GM18502 (cell line): ENCODE measurements around the gene CERCAM.
A peak's percentile ranks its signal among the peaks of the same experiment; 100 is the strongest.
"Not testable (repeated sequence)": the region's sequence is repeated elsewhere in the genome, so short reads cannot be mapped to it uniquely, and the experiment has no call there.

Experiments used
- ATAC-seq: cut with Tn5 transposase; IDR thresholded peaks from one replicate; pipeline ENCODE4 v1.9.1; 2021; ENCODE audit warnings: mild to moderate bottlenecking; ENCODE audit not compliant: unreplicated experiment, poor library complexity

Gene CERCAM

DNA sequence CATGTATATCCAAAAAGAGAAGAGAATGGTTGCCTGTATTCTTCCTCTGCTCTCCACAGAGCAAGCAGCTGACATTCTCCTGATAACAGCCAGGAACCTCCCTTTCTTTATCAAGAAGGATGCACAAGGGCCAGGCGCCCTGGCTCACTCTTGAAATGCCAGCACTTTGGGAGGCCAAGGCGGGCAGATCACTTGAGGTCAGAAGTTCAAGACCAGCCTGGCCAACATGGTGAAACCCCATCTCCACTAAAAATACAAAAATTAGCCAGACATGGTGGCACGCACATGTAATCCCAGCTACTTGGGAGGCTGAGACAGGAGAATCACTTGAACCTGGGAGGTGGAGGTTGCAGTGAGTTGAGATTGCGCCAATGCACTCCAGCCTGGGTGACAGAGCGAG is 25.8 kb downstream of the CERCAM start:
- ATAC-seq: not testable (repeated sequence)

DNA sequence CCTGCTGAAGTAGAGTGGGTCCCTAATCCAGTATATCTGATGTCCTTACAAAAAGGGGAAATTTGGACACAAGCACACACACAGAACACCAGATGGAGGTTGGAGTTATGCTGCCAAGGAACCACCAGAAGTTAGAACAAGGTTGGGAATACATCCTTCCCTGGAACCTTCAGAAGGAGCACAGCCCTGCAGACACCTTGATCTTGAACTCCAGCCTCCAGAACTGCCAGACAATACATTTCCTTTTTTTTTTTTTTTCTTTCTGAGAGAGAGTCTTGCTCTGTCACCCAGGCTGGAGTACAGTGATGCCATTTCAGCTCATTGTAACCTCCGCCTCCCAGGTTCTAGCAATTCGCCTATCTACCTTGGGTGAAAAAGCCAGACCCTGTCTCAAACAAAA is 28.1 kb downstream of the CERCAM start:
- no peak for ATAC-seq

DNA sequence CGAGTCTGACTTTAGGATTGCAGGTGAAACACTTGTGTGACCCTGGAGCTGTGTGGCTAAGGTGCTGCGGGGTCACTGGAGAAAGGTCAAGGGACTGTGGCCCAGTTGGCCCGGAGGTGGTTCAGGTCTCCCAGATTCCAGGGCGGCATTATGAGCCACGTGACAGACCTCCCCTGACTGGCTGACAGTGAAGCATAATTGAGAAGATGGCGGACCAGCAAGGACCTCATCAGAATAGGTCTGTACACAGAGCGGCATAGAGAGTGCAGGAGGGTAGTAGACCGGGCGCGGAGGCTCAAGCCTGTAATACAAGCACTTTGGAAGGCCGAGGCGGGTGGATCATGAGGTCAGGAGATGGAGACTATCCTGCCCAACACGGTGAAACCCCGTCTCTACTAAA is 34.3 kb downstream of the CERCAM start:
- ATAC-seq: no peak

DNA sequence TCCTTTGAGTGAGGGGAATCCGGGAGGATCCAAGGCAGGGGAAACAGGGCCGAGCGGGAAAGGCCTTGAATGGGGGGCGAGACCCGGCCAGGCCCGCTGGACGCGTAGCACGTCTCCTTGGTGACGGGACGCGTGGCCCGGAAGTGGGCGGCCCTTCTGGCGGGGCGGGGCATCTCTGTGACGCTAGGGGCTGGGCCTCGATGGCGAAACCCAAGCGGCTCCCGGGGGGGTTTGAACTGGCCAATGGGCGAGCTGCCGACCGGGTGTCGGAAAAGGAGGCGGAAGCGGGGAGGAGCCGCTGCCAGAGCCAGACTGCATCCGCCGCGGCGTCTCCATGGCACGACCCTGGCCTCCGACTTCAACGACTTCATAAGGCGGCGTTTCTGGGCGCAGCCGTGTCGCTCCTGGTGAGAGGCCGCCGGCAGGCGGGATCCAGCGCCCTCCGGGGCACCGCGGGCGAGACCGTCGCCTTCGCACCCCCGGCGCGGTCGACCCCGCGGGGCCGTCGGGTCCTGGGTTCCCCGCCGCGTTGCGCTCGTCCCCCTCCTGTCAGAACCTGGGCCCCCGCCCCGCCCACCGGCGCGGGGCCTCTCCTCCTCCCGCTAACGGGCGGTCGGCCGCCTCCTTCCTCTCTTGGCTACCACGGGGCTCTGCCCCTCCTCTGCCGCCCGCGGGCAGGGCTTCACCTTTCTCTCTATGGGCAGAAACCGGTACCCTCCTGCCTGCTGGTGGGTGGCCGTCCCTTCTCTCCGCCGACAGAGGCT is 35.4 kb downstream of the CERCAM start, which contains the start of gene ODF2:
Gene ODF2, plus strand, starts transcription at position 158 of the 764 bp plus-strand sequence. Its CDS starts 86 bp downstream, at position 244.
- peak; percentile 81 for ATAC-seq

DNA sequence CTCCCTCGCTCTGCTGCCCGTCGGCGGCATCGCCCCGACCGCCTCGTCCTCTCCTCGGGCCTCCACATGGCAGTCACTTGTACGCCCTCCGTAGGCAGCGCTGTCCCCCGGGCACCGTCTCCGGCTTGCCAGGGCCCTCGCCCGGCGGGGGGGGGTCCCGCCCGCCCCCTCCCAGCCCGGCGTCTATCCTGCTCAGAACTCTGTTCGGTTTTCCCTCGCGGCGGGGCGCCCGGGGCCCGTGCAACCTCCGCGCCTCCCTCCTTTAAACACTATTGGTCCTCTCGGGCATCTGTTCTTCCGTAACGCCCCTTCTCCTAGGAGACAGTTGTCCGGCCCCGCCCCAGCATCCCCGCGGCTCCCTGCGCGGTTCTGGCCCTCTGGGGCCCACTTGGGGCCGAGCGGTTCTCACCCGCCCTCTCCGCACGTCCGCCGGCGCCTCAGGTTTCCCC is 36.0 kb downstream of the CERCAM start:
- ATAC-seq: peak; percentile 55

DNA sequence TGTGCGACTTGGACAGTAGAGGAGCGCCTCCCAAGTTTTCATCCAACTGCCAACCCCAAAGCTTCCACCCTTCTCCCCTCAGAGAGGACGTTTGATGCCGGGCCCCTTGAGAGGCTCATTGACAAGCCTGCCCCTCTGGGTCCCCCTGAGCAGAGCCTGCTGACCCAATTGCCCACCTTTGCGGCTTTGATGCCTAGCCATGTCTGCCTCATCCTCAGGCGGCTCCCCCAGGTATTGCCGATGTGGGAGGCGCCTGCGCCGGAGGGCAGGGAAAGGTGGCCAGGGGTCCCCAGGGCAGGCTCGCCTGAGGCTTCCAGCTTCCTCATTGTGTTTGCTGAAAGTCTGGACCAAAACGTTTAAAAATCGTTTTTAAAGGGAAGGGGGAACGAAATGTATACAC is 36.5 kb downstream of the CERCAM start:
- no peak for ATAC-seq

DNA sequence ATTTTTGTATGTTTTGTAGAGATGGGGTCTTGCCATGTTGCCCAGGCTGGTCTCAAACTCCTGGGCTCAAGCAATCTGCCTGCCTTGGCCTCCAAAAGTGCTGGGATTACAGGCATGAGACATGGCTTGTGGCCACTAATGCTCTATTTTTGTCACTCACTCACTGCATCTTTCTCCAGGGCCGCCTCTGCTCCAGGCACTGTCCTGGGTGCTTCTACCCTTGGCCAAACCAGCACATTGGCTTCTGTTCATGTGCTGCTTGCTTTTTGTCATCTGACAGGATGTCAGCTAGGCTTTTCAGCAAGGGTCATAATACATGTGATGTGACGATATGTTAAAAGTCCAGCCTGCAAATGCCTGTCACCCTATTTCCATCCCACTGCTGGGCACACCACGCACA is 38.4 kb downstream of the CERCAM start:
- ATAC-seq: no peak

DNA sequence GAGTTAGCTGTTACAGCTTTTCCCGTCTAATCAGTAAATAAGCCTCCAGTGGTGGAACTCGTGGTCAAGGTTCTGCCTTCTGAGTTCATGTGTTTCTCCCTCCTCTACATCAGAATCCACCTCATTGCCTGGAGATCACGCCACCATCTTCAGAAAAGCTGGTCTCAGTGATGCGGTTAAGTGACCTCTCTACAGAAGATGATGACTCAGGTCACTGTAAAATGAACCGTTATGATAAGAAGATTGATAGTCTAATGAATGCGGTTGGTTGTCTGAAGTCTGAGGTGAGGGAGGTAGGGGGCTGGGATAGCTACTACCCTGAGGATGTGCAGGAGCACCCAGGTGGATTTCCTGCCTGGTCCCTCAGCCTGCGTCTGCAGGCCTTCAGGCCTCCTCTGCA is 48.4 kb downstream of the CERCAM start:
- no peak for ATAC-seq

DNA sequence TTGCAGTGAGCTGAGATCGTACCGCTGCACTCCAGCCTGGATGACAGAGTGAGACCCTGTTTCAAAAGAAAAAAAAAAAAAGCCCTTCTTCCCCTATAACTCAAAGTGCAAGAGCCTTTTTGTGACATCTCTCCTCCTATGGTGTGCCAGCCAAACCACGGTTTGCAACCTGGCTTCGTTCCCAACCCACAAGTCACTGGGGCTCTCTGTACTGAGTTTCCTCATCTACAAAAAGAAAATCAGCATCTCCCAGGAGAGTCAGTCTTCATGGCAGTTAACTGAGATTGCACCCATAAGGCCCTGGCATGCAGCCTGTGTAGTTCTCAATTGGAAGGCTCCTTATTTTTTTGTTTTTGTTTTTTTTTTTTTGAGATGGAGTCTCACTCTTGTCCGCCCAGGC is 49.9 kb downstream of the CERCAM start:
- ATAC-seq: no peak

DNA sequence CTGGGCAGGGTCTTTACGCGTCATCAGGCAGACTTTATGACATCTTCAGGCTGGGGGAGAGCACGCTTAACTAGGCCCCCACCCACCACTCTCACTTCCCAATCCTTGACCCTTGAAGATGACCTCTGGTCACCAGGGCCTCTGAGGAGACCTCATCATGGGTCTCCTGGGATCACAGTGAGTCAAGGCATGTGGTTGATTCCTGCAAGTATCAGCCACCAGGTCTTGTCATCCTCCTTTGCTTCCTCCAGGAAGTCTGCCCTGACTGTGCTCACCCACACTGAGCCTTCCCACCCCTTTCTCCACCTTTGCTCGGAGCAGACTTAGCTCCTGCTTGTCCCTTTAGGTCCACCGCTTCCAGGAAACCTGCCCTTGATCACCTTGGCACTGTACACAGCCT is 52.4 kb downstream of the CERCAM start:
- ATAC-seq: no peak

DNA sequence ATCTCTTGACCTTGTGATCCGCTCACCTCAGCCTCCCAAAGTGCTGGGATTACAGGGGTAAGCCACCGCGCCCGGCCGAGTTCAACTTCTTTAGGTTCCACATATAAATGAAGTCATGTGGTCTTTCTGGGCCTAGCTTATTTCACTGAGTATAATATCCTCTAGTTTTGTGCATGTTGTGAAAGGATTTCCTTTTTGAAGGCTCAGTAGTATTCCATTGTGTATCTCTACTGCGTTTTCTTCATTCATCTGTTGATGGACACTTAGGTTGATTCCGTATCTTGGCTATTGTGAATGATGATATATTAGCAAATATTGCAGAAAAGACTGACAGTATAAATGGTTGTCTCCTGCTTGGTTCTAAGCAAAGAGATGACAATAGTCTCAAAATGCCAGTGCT is 55.2 kb downstream of the CERCAM start:
- no peak for ATAC-seq

DNA sequence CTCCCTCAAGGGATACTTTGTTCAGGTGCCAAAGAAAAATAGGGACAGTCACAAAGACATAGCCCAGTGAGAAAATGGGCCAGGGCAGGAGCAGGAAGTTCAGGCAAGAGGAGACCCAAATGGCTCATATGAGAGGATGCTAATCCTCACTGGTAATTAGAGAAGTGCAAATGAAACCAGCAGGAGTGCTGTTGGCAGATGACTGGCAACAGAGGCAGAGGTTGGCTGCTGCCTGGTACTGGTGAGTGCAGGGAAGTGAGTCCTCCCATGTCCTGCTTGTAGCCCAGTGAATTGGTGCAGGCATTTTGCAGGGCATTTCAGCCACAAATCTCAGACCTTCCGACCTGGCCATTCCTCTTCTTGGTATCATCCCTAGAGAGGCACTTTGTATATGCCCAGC is 58.6 kb downstream of the CERCAM start:
- ATAC-seq: no peak

DNA sequence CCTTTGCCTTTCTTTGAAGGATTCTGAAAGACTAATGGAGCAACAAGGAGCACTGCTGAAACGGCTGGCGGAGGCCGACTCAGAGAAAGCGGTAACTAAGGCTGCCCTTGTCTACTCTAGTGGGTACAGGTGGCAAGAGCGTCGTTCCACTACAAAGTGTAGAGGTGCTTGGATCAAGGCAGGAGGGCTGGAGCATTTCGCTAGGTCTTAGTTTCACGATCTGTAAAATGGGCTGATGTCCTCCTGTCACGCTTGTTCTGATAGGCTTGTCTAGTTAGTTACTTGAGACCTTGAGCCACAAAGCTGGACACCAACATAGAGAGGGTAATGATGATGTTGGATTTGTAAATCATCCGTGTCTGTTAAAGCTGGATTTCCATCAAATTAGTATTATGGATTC is 60.9 kb downstream of the CERCAM start:
- no peak for ATAC-seq

DNA sequence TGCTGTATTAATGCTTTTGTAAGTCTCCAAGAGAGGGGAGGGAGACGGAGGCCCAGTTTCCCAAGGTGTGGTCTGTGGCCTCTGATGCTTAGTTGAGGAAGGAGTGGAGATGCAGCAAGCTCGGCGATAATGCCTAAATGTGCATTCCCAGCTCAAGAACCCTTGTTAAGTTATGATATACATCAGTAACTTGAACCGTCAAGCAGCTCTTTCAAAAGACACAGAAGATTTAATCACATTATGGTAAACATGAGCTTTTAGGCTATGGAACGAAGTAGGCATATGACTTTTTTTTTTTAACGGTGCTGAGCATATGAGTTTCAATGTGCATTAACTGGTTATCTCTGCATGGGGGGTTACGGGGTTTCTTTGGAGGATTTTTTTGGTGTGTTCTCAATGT is 61.5 kb downstream of the CERCAM start:
- ATAC-seq: no peak

DNA sequence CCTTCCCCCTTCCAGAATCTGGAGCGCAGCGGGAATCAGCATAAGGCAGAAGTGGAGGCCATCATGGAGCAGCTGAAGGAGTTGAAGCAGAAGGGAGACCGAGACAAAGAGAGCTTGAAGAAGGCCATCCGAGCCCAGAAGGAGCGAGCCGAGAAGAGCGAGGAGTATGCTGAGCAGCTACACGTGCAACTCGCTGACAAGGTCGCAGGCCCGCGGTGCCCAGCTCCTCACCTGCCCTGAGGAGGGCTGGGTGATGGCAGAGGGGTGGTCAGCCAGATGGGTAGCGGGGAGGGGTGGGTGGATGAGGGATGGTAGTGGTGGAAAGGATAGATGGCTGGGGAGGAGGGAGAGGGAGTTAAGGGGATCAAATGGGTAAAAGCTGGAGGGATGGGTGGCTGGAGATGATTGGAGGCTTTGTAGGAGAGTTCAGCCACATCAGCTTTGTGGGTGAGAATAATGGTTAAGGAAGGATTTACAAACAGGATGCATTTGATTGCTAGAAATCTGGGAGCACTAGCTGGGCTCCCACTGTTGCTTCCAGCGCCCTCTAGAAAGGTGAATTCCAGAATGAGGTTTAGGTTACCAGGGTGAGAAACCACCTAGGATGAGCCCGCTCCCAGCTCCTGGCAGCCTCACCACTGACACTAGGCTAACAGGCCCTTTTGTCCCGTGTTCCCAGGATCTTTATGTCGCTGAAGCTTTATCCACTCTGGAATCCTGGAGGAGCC is 64.2 kb downstream of the CERCAM start:
- no peak for ATAC-seq

DNA sequence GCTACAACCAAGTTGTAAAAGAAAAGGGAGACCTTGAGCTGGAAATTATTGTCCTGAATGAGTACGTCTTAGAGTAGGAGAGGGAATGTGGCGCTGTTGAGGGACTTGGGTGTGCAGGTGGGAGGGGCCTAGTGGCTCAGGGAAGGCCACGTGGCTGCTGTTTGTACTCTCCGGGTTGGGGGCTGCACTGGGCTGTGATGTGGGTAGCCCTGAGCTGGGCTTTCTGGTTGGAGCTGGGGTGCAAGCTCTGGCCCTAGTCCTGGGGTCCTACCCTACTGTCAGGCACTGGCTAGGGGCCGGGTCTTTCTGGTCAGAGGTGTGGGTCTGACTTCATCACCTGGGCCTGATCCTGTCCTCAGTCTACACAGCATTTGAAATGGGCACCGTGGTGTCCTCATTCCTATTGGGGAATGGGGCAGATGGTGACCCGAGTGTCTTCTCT is 64.8 kb downstream of the CERCAM start:
- ATAC-seq: no peak

DNA sequence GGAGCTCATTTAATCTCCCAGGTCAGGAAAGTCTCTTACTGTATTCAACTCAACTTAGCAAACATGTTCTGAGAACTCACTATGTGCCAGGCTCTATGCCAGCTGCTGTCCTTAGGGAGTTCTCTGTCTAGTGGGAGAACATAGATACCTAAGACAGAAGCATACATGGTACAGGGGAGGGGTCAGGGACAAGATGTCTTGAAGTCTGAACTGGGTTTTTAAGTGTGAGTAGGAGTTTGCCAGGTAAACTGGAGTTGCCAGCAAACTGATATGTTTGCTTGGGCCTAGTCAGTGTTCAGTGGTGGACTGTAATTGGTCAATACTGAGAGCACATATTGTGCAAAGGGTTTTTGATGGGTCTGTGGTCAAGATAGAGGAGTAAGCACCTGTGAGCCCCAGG is 65.5 kb downstream of the CERCAM start:
- ATAC-seq: no peak
